K562 (cell line): ENCODE measurements around the gene KCNH2. TPM values are rescaled to one million over a fixed set of nuclear protein-coding genes. Genes with fewer than 3 reads are reported as not detected.
A peak's percentile ranks its signal among the peaks of the same experiment; 100 is the strongest.

ENCODE experiments used
- BMI1 ChIP-seq: fragments of 150-350 bp; IDR thresholded peaks from 2 replicates; pipeline ENCODE4 v1.6.1; 2014; ENCODE audit warnings: low read length
- CHCHD3 ChIP-seq: fragments of 250-450 bp; sonication (Bioruptor Pico); IDR thresholded peaks from 2 replicates; pipeline ENCODE4 v2.1.2; 2022; ENCODE audit warnings: mild to moderate bottlenecking
- EGR1 ChIP-seq: fragments of 450-650 bp; conservative IDR thresholded peaks from 2 replicates; pipeline ENCODE4 v1.6.1; 2017; ENCODE audit warnings: mild to moderate bottlenecking
- FOXK2 ChIP-seq, 2 experiments: fragments of 450-650 bp; IDR thresholded peaks in 1 of 2; conservative IDR thresholded peaks in 1 of 2; 2 replicates each; pipeline ENCODE4 v1.6.1; 2016; ENCODE audit warnings: low read depth in 2 of 2, mild to moderate bottlenecking in 1 of 2
- KAT2B ChIP-seq: IDR thresholded peaks from one replicate; pipeline ENCODE4 v1.6.1; 2012; ENCODE audit warnings: low read depth, mild to moderate bottlenecking, control low read depth, inconsistent platforms, low read length, moderate library complexity
- L3MBTL2 ChIP-seq: fragments of 450-650 bp; IDR thresholded peaks from 2 replicates; pipeline ENCODE4 v1.6.1; 2016; ENCODE audit warnings: mild to moderate bottlenecking, moderate library complexity
- MTF1 ChIP-seq: fragments of 250-450 bp; sonication (Bioruptor Pico); IDR thresholded peaks from 2 replicates; pipeline ENCODE4 v1.9.0; 2021; ENCODE audit warnings: moderate library complexity, mild to moderate bottlenecking, inconsistent platforms, borderline replicate concordance
- MXI1 ChIP-seq: IDR thresholded peaks from 2 replicates; pipeline ENCODE4 v1.6.1; 2011; ENCODE audit warnings: low read depth, mild to moderate bottlenecking, improper control_type of control experiment, low read length
- NFATC3 ChIP-seq: fragments of 450-650 bp; IDR thresholded peaks from 2 replicates; pipeline ENCODE4 v1.6.1; 2017; ENCODE audit warnings: mild to moderate bottlenecking
- PRPF4 ChIP-seq: fragments of 200-400 bp; formaldehyde crosslinking; IDR thresholded peaks from one replicate; pipeline ENCODE4 v1.6.1; 2017; ENCODE audit warnings: low read length, low read depth, mild to moderate bottlenecking; ENCODE audit not compliant: insufficient read depth, poor library complexity, severe bottlenecking
- SMAD4 ChIP-seq: fragments of 250-450 bp; sonication (Bioruptor Pico); conservative IDR thresholded peaks from 2 replicates; pipeline ENCODE4 v1.8.0; 2021; ENCODE audit warnings: inconsistent platforms, mild to moderate bottlenecking, moderate library complexity
- SNRNP70 ChIP-seq: fragments of 200-400 bp; formaldehyde crosslinking; optimal IDR thresholded peaks from 2 replicates; pipeline ENCODE3; 2017; ENCODE audit warnings: low read depth, low read length
- SPI1 ChIP-seq: IDR thresholded peaks from 2 replicates; pipeline ENCODE4 v1.6.1; 2011; ENCODE audit warnings: low read depth, low read length, control low read depth, borderline replicate concordance
- SRSF9 ChIP-seq: fragments of 200-400 bp; formaldehyde crosslinking; IDR thresholded peaks from 2 replicates; pipeline ENCODE4 v1.6.1; 2017; ENCODE audit warnings: low read depth, low read length, borderline replicate concordance
- ZFP36 ChIP-seq: fragments of 150-350 bp; IDR thresholded peaks from 2 replicates; pipeline ENCODE4 v1.6.1; 2018; ENCODE audit warnings: low read length, low read depth; ENCODE audit not compliant: partially characterized antibody
- ZNF354B ChIP-seq: fragments of 250-450 bp; sonication (Bioruptor Pico); IDR thresholded peaks from 2 replicates; pipeline ENCODE4 v1.4.0; 2020
- ZNF507 ChIP-seq: conservative IDR thresholded peaks from 2 replicates; pipeline ENCODE4 v1.6.1; 2017; ENCODE audit warnings: missing genetic modification characterization, missing compliant biosample characterization
- ZNF583 ChIP-seq: fragments of 250-450 bp; sonication (Bioruptor Pico); IDR thresholded peaks from 2 replicates; pipeline ENCODE4 v1.4.0; 2020
- ZNF76 ChIP-seq: fragments of 250-450 bp; sonication (Bioruptor Pico); IDR thresholded peaks from 2 replicates; pipeline ENCODE4 v1.4.0; 2020; ENCODE audit warnings: mild to moderate bottlenecking, moderate library complexity, borderline replicate concordance
- polyA plus RNA-seq, 8 experiments: library from polyadenylated mRNA; depleted of rRNA in 4 of 8; stranded (reverse) in 5 of 8; unstranded in 3 of 8; fragments of >200 nt; fragmentation: Nextera tagmentation in 2 of 8; fragmentation: Illumina TruSeq in 1 of 8; extraction: Ambion mirVana in 2 of 8; extraction: Trizol in 1 of 8; gene quantifications; 2 replicates each; pipeline versions ENCODE4 v1.2.1 to v1.2.3, GENCODE V29; 2011 to 2014; ENCODE audit warnings: inconsistent platforms in 1 of 8, missing spikeins in 1 of 8
- total RNA-seq, 7 experiments: library from RNA; depleted of rRNA in 6 of 7; stranded (reverse); fragments of >200 nt in 6 of 7; fragmentation: Illumina TruSeq in 2 of 7; extraction: Trizol in 2 of 7; gene quantifications; 2 replicates each; pipeline versions ENCODE4 v1.2.1 to v1.2.3, GENCODE V29; 2011 to 2021; ENCODE audit warnings: low replicate concordance in 1 of 7
- TF ChIP-seq, protein P1 (sequence below), 2 experiments: fragments of 450-650 bp; conservative IDR thresholded peaks; 2 replicates each; pipeline ENCODE4 v1.6.1; 2017; ENCODE audit warnings: mild to moderate bottlenecking in 2 of 2, moderate library complexity in 2 of 2
- TF ChIP-seq, protein P2 (sequence below), 3 experiments: fragments of 200-800 bp in 1 of 3; sonication (Bioruptor generic) in 1 of 3; sonication (generic) in 1 of 3; formaldehyde crosslinking in 1 of 3; IDR thresholded peaks; 2 replicates each; pipeline versions ENCODE4 v1.6.1 to v1.8.0; 2016 to 2022; ENCODE audit warnings: mild to moderate bottlenecking in 2 of 3, missing compliant biosample characterization in 2 of 3, missing genetic modification characterization in 2 of 3, missing genetic modification reagents in 1 of 3
- TF ChIP-seq, protein P3 (sequence below): fragments of 250-450 bp; sonication (Bioruptor Pico); IDR thresholded peaks from 2 replicates; pipeline ENCODE4 v1.8.0; 2022; ENCODE audit warnings: moderate library complexity, mild to moderate bottlenecking, inconsistent platforms
- TF ChIP-seq, protein P4 (sequence below): sonication (generic); formaldehyde crosslinking; IDR thresholded peaks from 2 replicates; pipeline ENCODE4 v1.8.0; 2022; ENCODE audit warnings: mild to moderate bottlenecking, missing genetic modification reagents
- TF ChIP-seq, protein P5 (sequence below): sonication (generic); formaldehyde crosslinking; IDR thresholded peaks from 2 replicates; pipeline ENCODE4 v1.8.0; 2022; ENCODE audit warnings: missing genetic modification reagents, mild to moderate bottlenecking, moderate library complexity, borderline replicate concordance

The KCNH2 gene
- total and polyA plus RNA-seq, 9 of the 15 experiments (the other 6 are each of a cell fraction or from before 2014, with no cell fraction given) = 18.1 to 368 (median 218) TPM

DNA sequence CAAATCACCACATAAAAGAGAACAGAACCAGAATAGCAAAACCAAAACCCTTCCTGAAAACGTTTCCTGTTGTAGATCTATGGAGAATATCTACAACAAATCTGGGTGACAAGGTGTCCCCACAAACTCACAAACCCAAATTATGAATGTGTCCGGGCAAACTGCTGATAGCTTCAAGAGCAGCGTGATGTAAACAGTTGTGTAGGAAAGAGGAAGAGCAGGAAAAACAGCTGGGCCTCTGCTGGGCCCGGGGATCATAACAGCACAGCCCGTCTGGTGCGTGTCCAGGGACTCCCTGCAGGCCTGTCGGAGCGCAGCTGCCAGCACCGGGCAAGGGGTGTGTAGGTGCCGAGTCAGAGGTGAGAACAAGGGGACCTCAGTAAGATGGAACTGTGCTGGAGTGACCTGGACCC, 53.7 kb downstream of the KCNH2 start (continued):
- TF ChIP-seq ZNF76 (no peak), BMI1 (no peak), L3MBTL2 (peak; percentile 27; the same call in 1 of the 2 replicates), ZFP36 (peak; percentile 15), SRSF9 (no peak), SMAD4 (CRISPR knock-in tag) (0 out of 2 replicates have a peak, but pooled peaks have one; percentile 27), PRPF4 (no peak), NFATC3 (no peak), EGR1 (no peak), MTF1 (CRISPR knock-in tag) (no peak), ZNF507 (no peak), FOXK2 (conservative IDR thresholded peaks at IDR 0.05 in 1 of 2, IDR thresholded peaks at IDR 0.05 in 1 of 2; ENCODE audit: low read depth in 2 of 2) (peak in 1 of 2 experiments; percentile 55; a peak in 2 of 4 replicates), SPI1 (peak; percentile 93), ZNF354B (CRISPR knock-in tag) (peak; percentile 61; the same call in 1 of the 2 replicates), ZNF583 (no peak), SNRNP70 (no peak), CHCHD3 (CRISPR knock-in tag) (no peak), MXI1 (no peak), KAT2B (no peak)
- TF ChIP-seq, protein P1, sequence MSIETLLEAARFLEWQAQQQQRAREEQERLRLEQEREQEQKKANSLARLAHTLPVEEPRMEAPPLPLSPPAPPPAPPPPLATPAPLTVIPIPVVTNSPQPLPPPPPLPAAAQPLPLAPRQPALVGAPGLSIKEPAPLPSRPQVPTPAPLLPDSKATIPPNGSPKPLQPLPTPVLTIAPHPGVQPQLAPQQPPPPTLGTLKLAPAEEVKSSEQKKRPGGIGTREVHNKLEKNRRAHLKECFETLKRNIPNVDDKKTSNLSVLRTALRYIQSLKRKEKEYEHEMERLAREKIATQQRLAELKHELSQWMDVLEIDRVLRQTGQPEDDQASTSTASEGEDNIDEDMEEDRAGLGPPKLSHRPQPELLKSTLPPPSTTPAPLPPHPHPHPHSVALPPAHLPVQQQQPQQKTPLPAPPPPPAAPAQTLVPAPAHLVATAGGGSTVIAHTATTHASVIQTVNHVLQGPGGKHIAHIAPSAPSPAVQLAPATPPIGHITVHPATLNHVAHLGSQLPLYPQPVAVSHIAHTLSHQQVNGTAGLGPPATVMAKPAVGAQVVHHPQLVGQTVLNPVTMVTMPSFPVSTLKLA (conservative IDR thresholded peaks at IDR 0.05) = no peak
- TF ChIP-seq, protein P2, sequence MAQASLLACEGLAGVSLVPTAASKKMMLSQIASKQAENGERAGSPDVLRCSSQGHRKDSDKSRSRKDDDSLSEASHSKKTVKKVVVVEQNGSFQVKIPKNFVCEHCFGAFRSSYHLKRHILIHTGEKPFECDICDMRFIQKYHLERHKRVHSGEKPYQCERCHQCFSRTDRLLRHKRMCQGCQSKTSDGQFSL (CRISPR knock-in tag; IDR thresholded peaks at IDR 0.05) = no peak
- TF ChIP-seq, protein P2 (tag; IDR thresholded peaks at IDR 0.05) = no peak
- TF ChIP-seq, protein P3, sequence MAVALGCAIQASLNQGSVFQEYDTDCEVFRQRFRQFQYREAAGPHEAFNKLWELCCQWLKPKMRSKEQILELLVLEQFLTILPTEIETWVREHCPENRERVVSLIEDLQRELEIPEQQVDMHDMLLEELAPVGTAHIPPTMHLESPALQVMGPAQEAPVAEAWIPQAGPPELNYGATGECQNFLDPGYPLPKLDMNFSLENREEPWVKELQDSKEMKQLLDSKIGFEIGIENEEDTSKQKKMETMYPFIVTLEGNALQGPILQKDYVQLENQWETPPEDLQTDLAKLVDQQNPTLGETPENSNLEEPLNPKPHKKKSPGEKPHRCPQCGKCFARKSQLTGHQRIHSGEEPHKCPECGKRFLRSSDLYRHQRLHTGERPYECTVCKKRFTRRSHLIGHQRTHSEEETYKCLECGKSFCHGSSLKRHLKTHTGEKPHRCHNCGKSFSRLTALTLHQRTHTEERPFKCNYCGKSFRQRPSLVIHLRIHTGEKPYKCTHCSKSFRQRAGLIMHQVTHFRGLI (CRISPR knock-in tag) = 0 out of 2 replicates have a peak, but pooled peaks have one; percentile 12
- TF ChIP-seq, protein P4, sequence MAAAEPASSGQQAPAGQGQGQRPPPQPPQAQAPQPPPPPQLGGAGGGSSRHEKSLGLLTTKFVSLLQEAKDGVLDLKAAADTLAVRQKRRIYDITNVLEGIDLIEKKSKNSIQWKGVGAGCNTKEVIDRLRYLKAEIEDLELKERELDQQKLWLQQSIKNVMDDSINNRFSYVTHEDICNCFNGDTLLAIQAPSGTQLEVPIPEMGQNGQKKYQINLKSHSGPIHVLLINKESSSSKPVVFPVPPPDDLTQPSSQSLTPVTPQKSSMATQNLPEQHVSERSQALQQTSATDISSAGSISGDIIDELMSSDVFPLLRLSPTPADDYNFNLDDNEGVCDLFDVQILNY (CRISPR knock-in tag) = 0 out of 2 replicates have a peak, but pooled peaks have one; percentile 39
- TF ChIP-seq, protein P5, sequence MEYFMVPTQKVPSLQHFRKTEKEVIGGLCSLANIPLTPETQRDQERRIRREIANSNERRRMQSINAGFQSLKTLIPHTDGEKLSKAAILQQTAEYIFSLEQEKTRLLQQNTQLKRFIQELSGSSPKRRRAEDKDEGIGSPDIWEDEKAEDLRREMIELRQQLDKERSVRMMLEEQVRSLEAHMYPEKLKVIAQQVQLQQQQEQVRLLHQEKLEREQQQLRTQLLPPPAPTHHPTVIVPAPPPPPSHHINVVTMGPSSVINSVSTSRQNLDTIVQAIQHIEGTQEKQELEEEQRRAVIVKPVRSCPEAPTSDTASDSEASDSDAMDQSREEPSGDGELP (CRISPR knock-in tag) = peak; percentile 63; the same call in 1 of the 2 replicates
